HepG2 (cell line): ENCODE measurements around the gene RPS14. TPM values are rescaled to one million over a fixed set of nuclear protein-coding genes. Genes with fewer than 3 reads are reported as not detected.
A peak's percentile ranks its signal among the peaks of the same experiment; 100 is the strongest.

Source experiments
- AHDC1 ChIP-seq: sonication (generic); formaldehyde crosslinking; IDR thresholded peaks from 2 replicates; pipeline ENCODE4 v1.5.1; 2020; ENCODE audit warnings: mild to moderate bottlenecking, missing genetic modification reagents, borderline replicate concordance
- CEBPZ ChIP-seq: IDR thresholded peaks from 2 replicates; pipeline ENCODE4 v1.6.1; 2012; ENCODE audit warnings: low read length, improper control_type of control experiment
- EP300 ChIP-seq, 3 experiments: sonication (generic) in 1 of 3; formaldehyde crosslinking in 1 of 3; IDR thresholded peaks; 2 replicates each; pipeline versions ENCODE4 v1.5.1 to v1.6.1; 2011 to 2020; ENCODE audit warnings: low read depth in 2 of 3, low read length in 2 of 3, borderline replicate concordance in 1 of 3, improper control_type of control experiment in 1 of 3, mild to moderate bottlenecking in 1 of 3, missing genetic modification reagents in 1 of 3, moderate library complexity in 1 of 3
- GTF3A ChIP-seq: sonication (generic); formaldehyde crosslinking; conservative IDR thresholded peaks from 2 replicates; pipeline ENCODE4 v1.4.0; 2020; ENCODE audit warnings: mild to moderate bottlenecking, missing genetic modification reagents
- KAT2B ChIP-seq: fragments of 150-350 bp; IDR thresholded peaks from 2 replicates; pipeline ENCODE4 v1.6.1; 2014; ENCODE audit warnings: low read depth, low read length, borderline replicate concordance
- MLX ChIP-seq: IDR thresholded peaks from 2 replicates; pipeline ENCODE4 v1.6.1; 2016
- MTERF4 ChIP-seq: sonication (generic); formaldehyde crosslinking; IDR thresholded peaks from 2 replicates; pipeline ENCODE4 v1.8.0; 2023; ENCODE audit warnings: mild to moderate bottlenecking, missing genetic modification reagents
- MXD4 ChIP-seq: IDR thresholded peaks from 2 replicates; pipeline ENCODE4 v1.6.1; 2016; ENCODE audit warnings: mild to moderate bottlenecking, missing biosample characterization, missing genetic modification reagents
- NFYC ChIP-seq: IDR thresholded peaks from 2 replicates; pipeline ENCODE4 v1.6.1; 2016; ENCODE audit warnings: missing genetic modification reagents, missing compliant biosample characterization
- POLR2AphosphoS2 ChIP-seq: IDR thresholded peaks from 2 replicates; pipeline ENCODE4 v1.6.1; 2011; ENCODE audit warnings: low read depth, low read length, improper control_type of control experiment
- PTBP1 ChIP-seq: fragments of 200-400 bp; formaldehyde crosslinking; IDR thresholded peaks from 2 replicates; pipeline ENCODE4 v1.6.1; 2018; ENCODE audit warnings: low read length, low read depth; ENCODE audit not compliant: poor library complexity, severe bottlenecking
- RORA ChIP-seq: sonication (generic); formaldehyde crosslinking; IDR thresholded peaks from 2 replicates; pipeline ENCODE4 v1.5.0; 2020; ENCODE audit warnings: mild to moderate bottlenecking, missing genetic modification reagents, moderate library complexity
- ZNF263 ChIP-seq: sonication (generic); formaldehyde crosslinking; IDR thresholded peaks from 2 replicates; pipeline ENCODE4 v1.4.0; 2020; ENCODE audit warnings: missing genetic modification reagents
- ZNF773 ChIP-seq: sonication (generic); formaldehyde crosslinking; IDR thresholded peaks from 2 replicates; pipeline ENCODE4 v1.4.0; 2020; ENCODE audit warnings: missing genetic modification reagents, borderline replicate concordance
- polyA plus RNA-seq, 8 experiments: library from polyadenylated mRNA; depleted of rRNA in 3 of 8; stranded (reverse) in 7 of 8; unstranded in 1 of 8; fragments of >200 nt; fragmentation: Illumina TruSeq in 4 of 8; extraction: Trizol in 4 of 8; gene quantifications; 2 replicates each; pipeline versions ENCODE4 v1.2.1 to v1.2.3, GENCODE V29; 2011 to 2016; ENCODE audit warnings: low read depth in 4 of 8, missing spikeins in 1 of 8, mixed read lengths in 1 of 8; ENCODE audit not compliant: insufficient read depth in 1 of 8
- total RNA-seq, 5 experiments: library from RNA; depleted of rRNA; stranded (reverse); fragments of >200 nt; fragmentation: Illumina TruSeq; extraction: Trizol; gene quantifications; 2 replicates each; pipeline ENCODE4 v1.2.3, GENCODE V29; 2016; ENCODE audit warnings: low read depth in 1 of 5

The RPS14 gene
- total and polyA plus RNA-seq, 2 of the 13 experiments (the other 11 are each of a cell fraction or from before 2014, with no cell fraction given): 2,116 to 3,295 TPM

- no peak for TF ChIP-seq MLX
- no peak for TF ChIP-seq EP300 (IDR thresholded peaks at IDR 0.05; ENCODE audit: low read depth in 2 of 2, low read length in 2 of 2)
- 0 out of 2 replicates have a peak, but pooled peaks have one; percentile 10 for TF ChIP-seq EP300 (CRISPR knock-in tag; IDR thresholded peaks at IDR 0.05; ENCODE audit: borderline replicate concordance)
- no peak for TF ChIP-seq PTBP1
- no peak for TF ChIP-seq ZNF263 (CRISPR knock-in tag)
- TF ChIP-seq POLR2AphosphoS2: peak; percentile 93
- TF ChIP-seq RORA: no peak
- no peak for TF ChIP-seq MTERF4
- no peak; the same call in 1 of the 2 replicates for TF ChIP-seq AHDC1 (CRISPR knock-in tag)
- TF ChIP-seq KAT2B: no peak
- no peak for TF ChIP-seq ZNF773 (CRISPR knock-in tag)
- TF ChIP-seq MXD4 (CRISPR knock-in tag): no peak; the same call in none of the 2 replicates
- peak; percentile 73; the same call in 1 of the 2 replicates for TF ChIP-seq GTF3A (CRISPR knock-in tag)
- no peak for TF ChIP-seq CEBPZ
- TF ChIP-seq NFYC: no peak
These were observed at the start of gene RPS14 (continued) for GRCh38 chr5:150449517-150450339.
